ENCODE measurements around the gene CHMP2A. TPM values are rescaled to one million over a fixed set of nuclear protein-coding genes. Genes with fewer than 3 reads are reported as not detected.
A peak's percentile ranks its signal among the peaks of the same experiment; 100 is the strongest.

The CHMP2A gene
- total RNA-seq, 2 experiments from 2014 or later = 96.4 to 108 TPM

- peak overlapping the region; percentile 82 for H3K4me3 Mint-ChIP-seq
- H3K9me3 Mint-ChIP-seq (ENCODE audit: low read depth) = no peaks in the 10 kb centered on the region
- ATAC-seq (no peak), DNase-seq (no peak)
- peaks cover 4% of the 10 kb centered on the region for H3K36me3 Mint-ChIP-seq
- H3K27ac Mint-ChIP-seq = peak overlapping the region; percentile 94
- peaks cover 58% of the 10 kb centered on the region for H3K4me1 Mint-ChIP-seq
- H3K27me3 Mint-ChIP-seq = no peaks in the 10 kb centered on the region
- CTCF ChIA-PET = interaction anchor here (1.7 to 8.6 kb wide), 2 partner anchors 37 to 44 kb away, joined by 3 to 49 read pairs; partner anchors contain the start of gene ZBTB45
These were observed 8.9 kb upstream of the CHMP2A start for GRCh38 chr19:58563823-58564222.

DNA sequence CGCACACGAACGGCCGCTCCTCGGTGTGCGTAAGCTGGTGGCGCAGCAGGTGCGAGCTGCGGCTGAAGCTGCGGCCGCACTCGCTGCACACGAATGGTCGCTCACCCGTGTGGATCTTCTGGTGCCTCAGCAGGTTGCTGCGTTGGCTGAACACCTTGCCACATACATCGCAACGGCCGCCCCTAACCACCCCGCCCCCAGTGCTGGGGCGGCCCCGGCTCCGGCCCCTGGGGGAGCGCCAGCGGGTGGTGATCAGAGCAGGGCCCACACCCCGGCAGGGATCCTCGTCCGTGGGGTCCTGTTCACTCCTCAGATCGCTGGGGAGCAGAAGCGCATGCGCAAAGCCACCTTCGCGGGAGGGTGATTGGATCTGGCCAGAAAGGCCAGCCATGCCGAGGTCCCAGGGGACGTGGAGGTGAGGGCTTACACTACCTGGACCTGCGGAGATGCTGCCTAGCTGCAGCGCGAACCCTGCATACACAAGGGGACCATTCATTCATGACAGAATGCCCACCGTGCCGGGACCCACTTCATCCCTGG, 8.2 kb upstream of the CHMP2A start:
- H3K9me3 Mint-ChIP-seq (ENCODE audit: low read depth) = no peaks in the 10 kb centered on the region
- ATAC-seq = no peak
- peaks cover 55% of the 10 kb centered on the region for H3K4me1 Mint-ChIP-seq
- peak overlapping the region; percentile 94 for H3K27ac Mint-ChIP-seq
- H3K36me3 Mint-ChIP-seq = peaks cover 2% of the 10 kb centered on the region
- peak overlapping the region; percentile 82 for H3K4me3 Mint-ChIP-seq
- DNase-seq = peak; percentile 69
- CTCF ChIA-PET = interaction anchor here (0.9 to 8.6 kb wide), 4 partner anchors 9 to 49 kb away, joined by 3 to 49 read pairs (median 6); partner anchors contain the start of gene ZBTB45
- H3K27me3 Mint-ChIP-seq = no peaks in the 10 kb centered on the region

DNA sequence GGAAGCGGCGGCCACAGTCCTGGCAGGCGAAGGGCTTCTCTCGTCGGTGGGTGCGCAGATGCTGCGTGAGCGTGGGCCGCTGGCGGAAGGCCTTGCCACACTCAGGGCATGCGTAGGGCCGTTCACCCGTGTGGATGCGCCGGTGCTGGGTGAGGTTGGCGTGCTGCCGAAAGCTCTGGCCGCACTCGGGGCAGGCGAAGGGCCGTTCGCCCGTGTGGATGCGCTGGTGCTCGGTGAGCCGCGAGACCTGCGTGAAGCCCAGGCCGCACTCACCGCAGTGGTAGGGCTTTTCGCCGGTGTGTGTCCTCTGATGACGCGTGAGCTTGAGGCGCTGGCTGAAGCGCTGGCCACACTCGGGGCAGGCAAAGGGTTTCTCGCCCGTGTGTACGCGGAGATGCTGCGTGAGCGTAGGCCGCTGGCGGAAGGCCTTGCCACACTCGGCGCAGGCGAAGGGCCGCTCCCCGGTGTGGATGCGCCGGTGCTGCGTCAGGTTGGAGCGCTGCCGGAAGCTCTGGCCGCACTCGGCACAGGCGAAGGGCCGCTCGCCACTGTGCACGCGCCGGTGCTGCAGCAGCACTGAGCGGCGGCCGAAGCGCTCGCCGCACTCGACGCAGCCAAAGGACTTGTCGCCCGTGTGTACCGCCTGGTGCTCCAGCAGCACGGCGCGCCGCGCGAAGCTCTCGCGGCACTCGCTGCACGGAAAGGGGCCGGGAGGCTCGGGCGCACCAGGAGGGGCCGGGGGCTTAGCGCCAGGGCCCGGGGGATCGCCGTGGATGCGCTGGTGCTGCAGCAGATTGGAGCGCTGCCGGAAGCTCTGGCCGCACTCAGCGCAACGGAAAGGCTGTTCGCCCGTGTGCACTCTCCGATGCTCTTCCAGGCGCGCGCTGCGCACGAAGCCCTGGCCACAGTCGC, 7.5 kb upstream of the CHMP2A start:
- Mint-ChIP-seq H3K27me3 (no peaks in the 10 kb centered on the region), H3K9me3 (ENCODE audit: low read depth) (no peaks in the 10 kb centered on the region), H3K27ac (peak overlapping the region; percentile 94), H3K4me1 (peaks cover 59% of the 10 kb centered on the region), H3K4me3 (peak overlapping the region; percentile 82), H3K36me3 (peaks cover 8% of the 10 kb centered on the region)
- DNase-seq (peak; percentile 68), ATAC-seq (peak; percentile 4)
- CTCF ChIA-PET = interaction anchor here (0.9 to 8.6 kb wide), 4 partner anchors 9 to 48 kb away, joined by 3 to 49 read pairs (median 6); partner anchors contain the start of gene ZBTB45

DNA sequence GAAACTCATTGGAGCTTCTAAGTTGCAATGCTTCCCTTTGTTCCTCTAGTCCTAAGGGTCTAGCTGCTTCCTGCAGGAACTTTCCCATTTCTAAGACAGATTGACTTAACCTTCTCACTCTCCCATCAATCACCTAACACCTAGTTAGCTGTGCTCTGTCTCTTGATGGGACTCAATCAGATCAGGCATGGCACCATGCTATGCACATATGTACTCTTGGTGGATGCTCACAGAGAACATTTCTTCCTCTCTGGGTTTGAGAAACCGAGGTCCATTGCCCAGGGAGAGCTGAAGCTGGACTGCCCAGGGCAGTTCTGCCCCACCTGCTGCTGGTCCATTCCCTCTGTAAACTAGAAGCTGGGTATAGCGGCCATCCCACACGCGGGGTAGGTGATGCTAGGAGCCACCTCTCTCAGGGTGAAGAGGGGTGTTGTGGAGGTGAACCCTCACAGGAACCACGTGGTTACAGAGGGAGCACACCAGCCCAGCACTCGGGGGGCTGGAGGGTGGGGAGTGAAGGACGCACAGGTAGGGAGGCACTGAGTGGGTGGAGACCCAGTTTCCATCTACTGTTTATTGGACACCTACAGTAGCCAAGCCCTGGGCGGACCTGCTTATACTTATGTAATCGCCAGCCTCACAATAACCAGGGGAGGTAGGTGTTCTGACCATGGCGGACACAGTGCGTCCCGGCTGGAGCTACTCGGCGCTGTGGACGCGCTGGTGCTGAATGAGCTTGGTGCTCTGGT, 6.6 kb upstream of the CHMP2A start:
- CTCF ChIA-PET = interaction anchor here (1.3 to 8.6 kb wide), 3 partner anchors 42 to 48 kb away, joined by 4 to 49 read pairs (median 7); partner anchors contain the start of gene ZBTB45
- ATAC-seq (no peak), DNase-seq (no peak)
- Mint-ChIP-seq H3K4me1 (peaks cover 67% of the 10 kb centered on the region), H3K9me3 (ENCODE audit: low read depth) (no peaks in the 10 kb centered on the region), H3K36me3 (peaks cover 12% of the 10 kb centered on the region), H3K27ac (peak overlapping the region; percentile 94), H3K4me3 (peak overlapping the region; percentile 82), H3K27me3 (no peaks in the 10 kb centered on the region)

- peak overlapping the region; percentile 100 for H3K27ac Mint-ChIP-seq
- H3K4me1 Mint-ChIP-seq = peaks cover 73% of the 10 kb centered on the region
- H3K36me3 Mint-ChIP-seq = peaks cover 16% of the 10 kb centered on the region
- no peaks in the 10 kb centered on the region for H3K27me3 Mint-ChIP-seq
- DNase-seq = no peak
- no peak overlapping the region for H3K4me3 Mint-ChIP-seq
- ATAC-seq = no peak
- CTCF ChIA-PET = interaction anchor here (1.3 to 8.6 kb wide), 2 partner anchors 41 to 47 kb away, joined by 4 to 49 read pairs; partner anchors contain the start of gene ZBTB45
- no peaks in the 10 kb centered on the region for H3K9me3 Mint-ChIP-seq (ENCODE audit: low read depth)
These were observed 6.0 kb upstream of the CHMP2A start for GRCh38 chr19:58560921-58561320.

DNA sequence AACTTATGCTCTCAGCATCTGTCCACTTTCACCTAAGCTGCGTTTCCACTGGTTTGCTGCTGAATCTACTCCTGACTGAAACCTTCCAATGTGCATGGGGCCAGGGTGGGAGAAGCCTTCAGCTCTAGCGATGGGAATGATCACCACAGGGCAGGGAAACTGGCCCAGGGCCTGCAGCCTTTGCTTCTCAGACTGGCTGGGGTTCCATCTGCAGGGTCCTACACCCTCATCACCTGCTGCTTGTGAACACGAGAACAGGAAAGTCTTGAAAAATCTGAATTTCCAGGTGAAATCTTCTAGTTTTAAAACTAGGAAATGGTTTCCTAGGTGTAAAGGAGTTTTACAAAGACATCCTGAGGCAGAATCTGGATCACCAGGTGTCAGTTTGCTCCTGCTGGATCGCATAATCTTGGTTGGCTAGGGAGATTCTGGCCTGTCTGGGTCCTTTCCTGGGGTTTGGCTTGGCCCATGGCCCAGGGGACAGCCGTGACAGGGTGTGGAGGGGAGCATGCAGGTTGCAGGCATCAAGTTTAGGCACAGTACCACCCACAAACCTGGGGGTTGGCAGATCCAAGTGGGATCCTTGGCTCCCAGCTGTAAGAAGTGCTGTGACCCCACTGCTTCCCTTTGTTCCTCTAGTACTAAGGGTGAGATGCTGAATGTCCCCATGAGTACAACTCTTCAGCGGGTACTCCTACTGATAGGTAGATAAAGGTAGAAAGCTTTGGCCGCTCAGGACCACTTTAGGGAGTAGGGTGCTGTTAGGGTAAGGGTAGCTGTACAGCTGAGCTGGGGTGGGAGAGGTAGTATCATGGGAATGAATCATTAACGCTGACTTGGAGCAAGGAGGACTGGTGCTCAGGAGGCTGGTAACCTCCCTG, 5.3 kb upstream of the CHMP2A start:
- Mint-ChIP-seq H3K9me3 (ENCODE audit: low read depth) (no peaks in the 10 kb centered on the region), H3K27ac (peak overlapping the region; percentile 100)

GRCh38 chr19:58559275-58560006, 4.5 kb upstream of the CHMP2A start:
- CTCF ChIA-PET = interaction anchor here (0.9 to 8.6 kb wide), 4 partner anchors 12 to 45 kb away, joined by 3 to 49 read pairs (median 3); partner anchors contain the start of gene ZBTB45
- H3K27ac Mint-ChIP-seq = peak overlapping the region; percentile 100
- ATAC-seq = peak; percentile 4
- DNase-seq = peak; percentile 89
- H3K36me3 Mint-ChIP-seq = peaks cover 22% of the 10 kb centered on the region
- H3K4me1 Mint-ChIP-seq = peaks cover 81% of the 10 kb centered on the region
- H3K4me3 Mint-ChIP-seq = peak overlapping the region; percentile 95
- no peaks in the 10 kb centered on the region for H3K9me3 Mint-ChIP-seq (ENCODE audit: low read depth)
- no peaks in the 10 kb centered on the region for H3K27me3 Mint-ChIP-seq

More for the DNA sequence above, 5.3 kb upstream of the CHMP2A start:
- ATAC-seq (no peak), DNase-seq (no peak)
- peaks cover 78% of the 10 kb centered on the region for H3K4me1 Mint-ChIP-seq
- peak overlapping the region; percentile 95 for H3K4me3 Mint-ChIP-seq
- CTCF ChIA-PET = interaction anchor here (0.9 to 8.6 kb wide), 5 partner anchors 13 to 46 kb away, joined by 3 to 49 read pairs (median 3); partner anchors contain the start of gene ZBTB45
- no peaks in the 10 kb centered on the region for H3K27me3 Mint-ChIP-seq
- peaks cover 19% of the 10 kb centered on the region for H3K36me3 Mint-ChIP-seq

- ATAC-seq = peak; percentile 69
- H3K27ac Mint-ChIP-seq = peak overlapping the region; percentile 100
- H3K36me3 Mint-ChIP-seq = peaks cover 26% of the 10 kb centered on the region
- no peaks in the 10 kb centered on the region for H3K27me3 Mint-ChIP-seq
- peaks cover 80% of the 10 kb centered on the region for H3K4me1 Mint-ChIP-seq
- peak overlapping the region; percentile 95 for H3K4me3 Mint-ChIP-seq
- DNase-seq = peak; percentile 100
- CTCF ChIA-PET = interaction anchor here (0.8 to 8.6 kb wide), 4 partner anchors 16 to 45 kb away, joined by 3 to 49 read pairs (median 3); partner anchors contain the start of gene ZBTB45
- no peaks in the 10 kb centered on the region for H3K9me3 Mint-ChIP-seq (ENCODE audit: low read depth)
These were observed 3.8 kb upstream of the CHMP2A start for GRCh38 chr19:58558623-58559274.

DNA sequence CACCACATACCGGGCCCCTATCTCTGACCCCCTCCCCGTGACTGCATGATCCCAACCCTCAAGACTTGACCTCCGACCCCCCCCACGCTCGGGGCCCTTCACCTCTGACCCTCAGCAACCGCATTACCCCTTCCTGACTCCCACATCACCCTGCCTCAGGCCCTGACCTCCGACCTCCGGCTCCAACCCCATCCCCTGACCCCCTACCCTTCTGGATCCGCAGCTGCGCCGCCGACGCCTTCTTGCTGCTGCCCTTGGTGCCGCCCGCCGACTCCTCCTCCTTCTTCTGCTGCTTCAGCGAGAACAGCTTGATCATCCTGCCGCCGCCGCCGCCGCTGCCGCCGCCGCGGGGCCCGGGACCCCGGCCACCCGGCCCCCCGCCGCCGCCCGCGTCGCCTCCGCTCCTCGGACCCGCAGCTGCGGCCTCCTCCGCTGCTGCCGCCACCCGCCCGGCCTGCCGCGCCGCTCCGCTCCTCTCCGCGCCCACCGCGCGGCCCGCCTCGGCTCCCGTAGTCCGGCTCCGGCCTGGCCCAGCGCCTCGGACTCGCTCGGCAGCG, 3.2 kb upstream of the CHMP2A start, which contains the start of gene UBE2M:
UBE2M (minus strand) TSS at position 546 of the 557 bp plus-strand sequence; CDS start at position 316, 230 bp downstream.
- Mint-ChIP-seq H3K9me3 (ENCODE audit: low read depth) (no peaks in the 10 kb centered on the region), H3K27ac (peak within 1 kb of the TSS; percentile 100), H3K4me3 (peak within 1 kb of the TSS; percentile 95), H3K36me3 (peaks cover 29% of the 10 kb centered on the region), H3K27me3 (no peaks in the 10 kb centered on the region), H3K4me1 (peaks cover 77% of the 10 kb centered on the region)
- peak; percentile 81 for DNase-seq
- ATAC-seq = peak; percentile 3
- CTCF ChIA-PET = interaction anchor here (0.8 to 8.6 kb wide), 2 partner anchors 23 to 38 kb away, joined by 3 to 49 read pairs; partner anchors contain the start of gene ZBTB45

DNA sequence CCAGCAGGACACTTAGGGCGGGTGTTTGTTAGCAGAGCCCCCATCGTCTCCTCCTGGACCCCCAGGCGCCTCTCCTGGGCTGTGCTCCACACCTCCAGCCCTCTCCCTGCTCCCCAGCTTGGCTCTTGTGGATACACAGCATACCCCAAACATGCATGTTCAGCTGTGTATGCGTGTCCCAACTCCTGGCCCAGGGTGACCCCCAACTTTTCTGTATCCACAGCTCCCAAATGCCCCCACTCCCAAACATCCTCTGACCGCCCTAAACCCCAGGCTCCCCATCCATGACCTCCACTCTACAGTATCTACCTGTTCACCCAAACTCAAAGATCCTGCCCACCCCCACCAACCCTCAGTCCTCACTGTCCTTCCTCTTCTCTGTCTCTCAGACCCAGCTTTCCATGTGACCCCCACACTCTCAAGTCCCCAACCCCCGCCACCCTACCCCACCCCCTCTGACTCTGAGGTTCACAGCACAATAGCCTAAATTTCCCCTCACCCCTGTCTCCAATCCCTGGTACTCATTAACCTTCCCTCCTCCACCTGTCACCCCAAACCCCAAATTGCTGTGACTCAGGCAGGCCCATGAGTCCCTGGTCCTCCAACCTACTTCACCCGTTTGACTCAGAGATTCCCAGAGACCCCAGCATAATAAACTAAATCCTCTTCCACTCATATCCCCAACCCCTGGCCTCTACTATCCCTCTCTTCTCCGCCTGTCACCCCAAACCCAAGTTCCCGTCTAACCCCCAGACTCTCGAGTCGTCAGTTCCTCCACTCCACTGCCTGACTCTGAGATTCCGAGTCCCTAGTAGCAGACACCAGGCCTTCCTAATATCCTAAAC, 2.5 kb upstream of the CHMP2A start:
- Mint-ChIP-seq H3K4me3 (peak overlapping the region; percentile 95), H3K36me3 (peaks cover 32% of the 10 kb centered on the region), H3K4me1 (peaks cover 77% of the 10 kb centered on the region), H3K27me3 (no peaks in the 10 kb centered on the region), H3K27ac (peak overlapping the region; percentile 96), H3K9me3 (ENCODE audit: low read depth) (no peaks in the 10 kb centered on the region)
- DNase-seq (no peak), ATAC-seq (no peak)
- CTCF ChIA-PET = interaction anchor here (0.8 to 8.6 kb wide), 3 partner anchors 23 to 44 kb away, joined by 3 to 49 read pairs (median 5); partner anchors contain the start of gene ZBTB45

Measured in activated CD8-positive, alpha-beta memory T cell treated with anti-CD3 and anti-CD28 coated beads, Interleukin-2, amount 10 ng/mL, durations not matched to agents 7 days and 5 days (primary cell).